ENCODE data around the gene TERF2IP.
A peak's percentile ranks its signal among the peaks of the same experiment; 100 is the strongest.

TERF2IP gene

DNA sequence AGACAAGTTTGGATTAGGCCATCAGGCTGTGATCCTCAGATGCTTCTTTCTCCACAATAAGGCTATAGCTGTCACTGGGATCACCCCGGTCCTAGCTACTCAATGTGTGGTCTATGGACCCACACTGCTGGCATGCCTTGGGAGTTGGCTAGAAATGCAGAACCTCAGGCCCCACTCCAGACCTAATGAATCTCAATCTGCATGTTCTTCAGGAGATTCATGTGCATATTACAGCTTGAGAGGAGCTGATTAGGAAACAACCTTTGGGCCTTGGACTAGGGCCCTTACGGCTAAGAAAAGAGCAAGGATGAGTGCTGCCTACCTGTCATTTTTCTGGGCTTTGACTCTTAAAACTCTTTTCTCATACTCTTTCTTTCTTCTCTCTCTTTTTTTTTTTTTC, 32.0 kb upstream of the TERF2IP start:
- ChIA-PET CTCF (interaction anchor here (0.9 kb wide), 1 partner anchor 44 kb away, joined by 3 read pairs; no protein-coding TSS in a partner anchor), POLR2A (interaction anchor here (0.6 kb wide), 3 partner anchors 24 to 159 kb away, joined by 3 to 4 read pairs (median 4); no protein-coding TSS in a partner anchor)

DNA sequence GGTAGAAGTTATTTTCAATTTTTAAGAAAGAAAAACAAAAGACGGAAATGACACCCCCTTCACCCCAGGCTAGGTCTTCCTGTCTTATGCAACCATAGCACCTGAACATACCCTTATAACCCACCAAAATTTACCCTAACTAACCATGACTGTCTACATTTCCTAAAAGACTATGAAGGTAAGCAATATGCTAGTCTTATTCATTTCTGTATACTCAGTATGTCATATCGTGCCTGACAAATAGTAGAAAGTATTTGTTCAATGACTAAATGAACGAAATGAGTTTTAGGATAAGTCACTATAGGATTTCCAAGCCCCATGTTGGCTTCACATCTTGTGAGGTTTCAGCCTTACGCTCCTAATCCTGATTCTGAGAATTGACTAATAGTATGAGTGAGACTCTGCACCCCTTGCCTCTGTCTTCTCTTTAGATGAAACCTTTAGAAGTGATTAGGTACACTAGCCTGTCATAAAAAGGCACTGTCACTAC, 31.0 kb upstream of the TERF2IP start:
- DNase-seq (ENCODE audit: extremely low spot score), result no peak
- TF ChIP-seq, protein P1, sequence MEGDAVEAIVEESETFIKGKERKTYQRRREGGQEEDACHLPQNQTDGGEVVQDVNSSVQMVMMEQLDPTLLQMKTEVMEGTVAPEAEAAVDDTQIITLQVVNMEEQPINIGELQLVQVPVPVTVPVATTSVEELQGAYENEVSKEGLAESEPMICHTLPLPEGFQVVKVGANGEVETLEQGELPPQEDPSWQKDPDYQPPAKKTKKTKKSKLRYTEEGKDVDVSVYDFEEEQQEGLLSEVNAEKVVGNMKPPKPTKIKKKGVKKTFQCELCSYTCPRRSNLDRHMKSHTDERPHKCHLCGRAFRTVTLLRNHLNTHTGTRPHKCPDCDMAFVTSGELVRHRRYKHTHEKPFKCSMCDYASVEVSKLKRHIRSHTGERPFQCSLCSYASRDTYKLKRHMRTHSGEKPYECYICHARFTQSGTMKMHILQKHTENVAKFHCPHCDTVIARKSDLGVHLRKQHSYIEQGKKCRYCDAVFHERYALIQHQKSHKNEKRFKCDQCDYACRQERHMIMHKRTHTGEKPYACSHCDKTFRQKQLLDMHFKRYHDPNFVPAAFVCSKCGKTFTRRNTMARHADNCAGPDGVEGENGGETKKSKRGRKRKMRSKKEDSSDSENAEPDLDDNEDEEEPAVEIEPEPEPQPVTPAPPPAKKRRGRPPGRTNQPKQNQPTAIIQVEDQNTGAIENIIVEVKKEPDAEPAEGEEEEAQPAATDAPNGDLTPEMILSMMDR (IDR thresholded peaks at IDR 0.05; ENCODE audit: control extremely low read depth, extremely low read depth, low read depth, missing control alignments), result no peak
- CTCF ChIA-PET, result interaction anchor here (0.9 kb wide), 1 partner anchor 45 kb away, joined by 3 read pairs; no protein-coding TSS in a partner anchor
- POLR2A ChIA-PET, result interaction anchor here (0.6 kb wide), 1 partner anchor 25 kb away, joined by 3 read pairs; no protein-coding TSS in a partner anchor

More for the DNA sequence above, 32.0 kb upstream of the TERF2IP start:
- DNase-seq (ENCODE audit: extremely low spot score), result no peak
- TF ChIP-seq, protein P1 (IDR thresholded peaks at IDR 0.05; ENCODE audit: control extremely low read depth, extremely low read depth, low read depth, missing control alignments), result no peak

DNA sequence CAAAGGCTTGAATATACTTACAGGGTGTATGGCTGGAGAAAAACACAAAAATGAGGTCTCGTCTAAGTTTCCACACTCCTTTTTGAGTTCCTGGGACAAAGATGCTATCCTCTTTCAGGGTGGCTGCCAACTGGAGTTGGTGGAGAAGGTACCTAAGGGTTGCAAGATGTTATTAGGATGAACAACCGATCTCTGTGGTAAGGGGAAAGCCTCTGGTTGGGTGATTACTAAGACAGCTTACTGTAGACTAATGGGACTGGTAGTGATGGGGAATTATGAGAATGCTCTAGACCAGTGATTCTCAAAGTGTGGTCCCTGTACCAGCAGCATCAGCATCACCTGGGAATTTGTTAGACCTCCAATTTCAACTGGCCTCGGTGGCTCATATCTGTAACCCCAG, 30.5 kb upstream of the TERF2IP start:
- POLR2A ChIA-PET, result no interaction called here
- TF ChIP-seq, protein P1 (IDR thresholded peaks at IDR 0.05; ENCODE audit: control extremely low read depth, extremely low read depth, low read depth, missing control alignments), result no peak
- no peak for DNase-seq (ENCODE audit: extremely low spot score)
- CTCF ChIA-PET, result interaction anchor here (1.6 kb wide), 1 partner anchor 11 kb away, joined by 6 read pairs; no protein-coding TSS in a partner anchor

DNA sequence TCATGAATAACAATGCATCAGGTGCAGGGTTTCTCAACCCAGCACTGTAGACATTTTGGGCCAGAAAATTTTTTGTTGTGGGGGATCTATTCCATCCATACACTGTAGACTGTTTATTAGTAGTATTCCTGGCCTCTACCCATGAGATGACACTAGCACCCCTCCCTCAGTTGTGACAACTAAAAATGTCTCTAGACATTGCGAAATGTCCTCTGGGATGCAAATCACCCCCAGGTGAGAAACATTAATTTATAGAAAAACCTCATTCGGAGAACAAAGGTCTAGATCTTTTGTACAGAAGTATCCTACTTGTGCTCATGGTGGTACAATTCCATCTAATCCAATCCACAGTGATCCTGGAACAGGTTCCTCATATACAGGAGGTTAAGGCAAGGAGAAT, 28.8 kb upstream of the TERF2IP start:
- POLR2A ChIA-PET, result no interaction called here
- CTCF ChIA-PET, result interaction anchor here (0.9 to 4.6 kb wide), 8 partner anchors 9 to 153 kb away, joined by 3 to 33 read pairs (median 4); no protein-coding TSS in a partner anchor
- TF ChIP-seq, protein P1 (IDR thresholded peaks at IDR 0.05; ENCODE audit: control extremely low read depth, extremely low read depth, low read depth, missing control alignments), result no peak
- DNase-seq (ENCODE audit: extremely low spot score), result no peak

DNA sequence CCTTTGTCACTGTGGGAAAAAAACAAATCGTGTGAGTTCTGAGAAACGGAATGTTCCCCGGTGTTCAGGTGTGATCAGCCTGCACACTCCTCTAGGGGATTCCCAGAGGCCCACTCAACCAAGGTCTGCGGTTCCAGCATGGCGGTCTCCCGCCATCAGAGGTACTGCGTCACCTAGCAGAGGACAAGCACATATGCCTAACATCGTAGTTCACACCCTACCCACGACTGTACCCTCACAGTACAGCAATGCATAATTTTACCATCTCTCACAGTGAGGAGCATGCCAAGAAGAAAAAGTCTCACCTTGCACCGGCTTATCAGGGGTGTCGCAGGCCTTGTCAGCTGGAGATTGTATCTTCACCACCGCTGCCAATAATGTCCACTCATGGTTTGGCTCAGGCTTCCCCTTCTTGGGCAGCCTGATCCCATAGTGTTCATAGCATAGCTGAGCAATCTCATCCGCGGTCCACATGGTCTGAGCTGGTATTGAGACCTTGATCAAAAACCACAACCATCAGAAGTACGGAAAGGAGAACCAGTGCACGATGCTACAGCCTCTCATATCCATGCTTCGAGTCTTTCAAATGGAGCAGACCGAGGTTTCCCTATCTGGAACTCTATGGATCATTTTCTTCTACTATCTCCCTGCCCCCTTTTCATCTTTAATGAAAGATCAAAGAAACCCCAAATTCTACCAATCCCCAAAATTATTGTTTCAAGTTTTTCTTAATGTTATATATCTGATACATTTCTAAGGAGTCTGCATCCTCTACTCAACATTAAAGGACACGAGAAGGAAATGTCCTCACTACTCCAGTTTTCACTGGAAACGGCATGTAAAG, 27.0 kb upstream of the TERF2IP start:
- CTCF ChIA-PET, result interaction anchor here (0.7 to 4.6 kb wide), 17 partner anchors 8 to 156 kb away, joined by 3 to 33 read pairs (median 4); partner anchors contain the start of genes KARS1, TERF2IP and TMEM170A
- POLR2A ChIA-PET, result interaction anchor here (0.6 kb wide), 1 partner anchor 183 kb away, joined by 5 read pairs; no protein-coding TSS in a partner anchor
- TF ChIP-seq, protein P1 (IDR thresholded peaks at IDR 0.05; ENCODE audit: control extremely low read depth, extremely low read depth, low read depth, missing control alignments), result no peak
- DNase-seq (ENCODE audit: extremely low spot score), result no peak

DNA sequence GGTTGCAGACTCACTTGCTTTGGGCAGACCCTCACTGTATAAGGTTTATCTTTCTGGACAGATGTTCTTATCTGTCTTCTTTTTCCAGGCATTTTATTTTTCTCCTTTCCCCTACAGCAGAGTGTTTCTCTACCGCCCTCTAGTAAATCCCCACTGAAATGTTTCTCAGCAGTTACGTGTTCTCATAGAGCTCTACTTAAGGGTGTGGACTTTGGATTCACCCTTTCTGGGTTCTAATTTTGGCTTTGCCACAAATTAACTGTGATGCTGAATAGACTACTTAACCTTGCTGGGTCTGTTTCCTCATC, 26.4 kb upstream of the TERF2IP start:
- POLR2A ChIA-PET, result interaction anchor here (0.6 kb wide), 2 partner anchors 184 to 234 kb away, joined by 3 to 5 read pairs; no protein-coding TSS in a partner anchor
- DNase-seq (ENCODE audit: extremely low spot score), result peak; percentile 41
- TF ChIP-seq, protein P1 (IDR thresholded peaks at IDR 0.05; ENCODE audit: control extremely low read depth, extremely low read depth, low read depth, missing control alignments), result peak; percentile 57
- CTCF ChIA-PET, result interaction anchor here (0.8 to 4.6 kb wide), 24 partner anchors 8 to 157 kb away, joined by 3 to 33 read pairs (median 4); partner anchors contain the start of genes KARS1, TERF2IP and TMEM170A
